Loucy (cell line): ENCODE results near the gene CCNYL1.

ENCODE experiments used
- EZH2phosphoT487 ChIP-seq: fragments of 200-600 bp; IDR thresholded peaks from 2 replicates; pipeline ENCODE4 v1.6.1; 2018; ENCODE audit warnings: antibody characterized with exemption, mild to moderate bottlenecking, moderate library complexity, borderline replicate concordance
- TF ChIP-seq, protein P1 (sequence below): fragments of 200-600 bp; sonication (generic); conservative IDR thresholded peaks from 2 replicates; pipeline ENCODE4 v1.5.1; 2014; ENCODE audit warnings: mild to moderate bottlenecking, antibody characterized with exemption, low read length

DNA sequence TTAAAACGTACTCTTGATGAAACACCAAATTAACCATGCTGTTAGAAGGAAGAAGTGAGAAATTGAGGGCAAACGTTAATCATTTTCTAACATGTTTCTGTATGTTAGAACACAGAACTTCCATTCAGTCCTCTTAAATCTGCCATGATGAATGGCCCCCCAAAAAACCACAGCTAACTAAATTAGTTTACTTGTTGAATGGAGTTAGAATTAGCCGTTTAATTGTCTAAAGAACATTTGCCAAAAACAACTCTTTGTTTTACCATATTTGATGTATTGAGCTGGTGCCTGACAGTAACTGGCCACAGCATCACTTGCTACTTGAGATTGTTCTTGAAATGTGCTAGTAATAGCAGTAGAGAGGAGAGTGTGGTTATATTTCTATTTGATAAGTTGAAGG, 12.7 kb downstream of the CCNYL1 start:
- TF ChIP-seq, protein P1, sequence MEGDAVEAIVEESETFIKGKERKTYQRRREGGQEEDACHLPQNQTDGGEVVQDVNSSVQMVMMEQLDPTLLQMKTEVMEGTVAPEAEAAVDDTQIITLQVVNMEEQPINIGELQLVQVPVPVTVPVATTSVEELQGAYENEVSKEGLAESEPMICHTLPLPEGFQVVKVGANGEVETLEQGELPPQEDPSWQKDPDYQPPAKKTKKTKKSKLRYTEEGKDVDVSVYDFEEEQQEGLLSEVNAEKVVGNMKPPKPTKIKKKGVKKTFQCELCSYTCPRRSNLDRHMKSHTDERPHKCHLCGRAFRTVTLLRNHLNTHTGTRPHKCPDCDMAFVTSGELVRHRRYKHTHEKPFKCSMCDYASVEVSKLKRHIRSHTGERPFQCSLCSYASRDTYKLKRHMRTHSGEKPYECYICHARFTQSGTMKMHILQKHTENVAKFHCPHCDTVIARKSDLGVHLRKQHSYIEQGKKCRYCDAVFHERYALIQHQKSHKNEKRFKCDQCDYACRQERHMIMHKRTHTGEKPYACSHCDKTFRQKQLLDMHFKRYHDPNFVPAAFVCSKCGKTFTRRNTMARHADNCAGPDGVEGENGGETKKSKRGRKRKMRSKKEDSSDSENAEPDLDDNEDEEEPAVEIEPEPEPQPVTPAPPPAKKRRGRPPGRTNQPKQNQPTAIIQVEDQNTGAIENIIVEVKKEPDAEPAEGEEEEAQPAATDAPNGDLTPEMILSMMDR: no peak
- TF ChIP-seq EZH2phosphoT487: no peak
